Endothelial cell of umbilical vein (primary cell): ENCODE measurements around the gene C1orf94.

ENCODE experiments used
- POLR2A ChIP-seq: IDR thresholded peaks from 2 replicates; pipeline ENCODE4 v1.6.1; 2012; ENCODE audit warnings: low read depth, mild to moderate bottlenecking, control low read depth, low read length
- TF ChIP-seq, protein P1 (sequence below), 2 donors: IDR thresholded peaks; 1 replicate in 1 of 2; 2 replicates in 1 of 2; pipeline ENCODE4 v1.5.1; 2011; ENCODE audit warnings: low read length in 2 of 2, mild to moderate bottlenecking in 2 of 2, moderate library complexity in 2 of 2, control low read depth in 1 of 2, inconsistent platforms in 1 of 2, low read depth in 1 of 2; ENCODE audit not compliant: insufficient read depth in 1 of 2; ENCODE audit errors: extremely low read depth in 1 of 2

DNA sequence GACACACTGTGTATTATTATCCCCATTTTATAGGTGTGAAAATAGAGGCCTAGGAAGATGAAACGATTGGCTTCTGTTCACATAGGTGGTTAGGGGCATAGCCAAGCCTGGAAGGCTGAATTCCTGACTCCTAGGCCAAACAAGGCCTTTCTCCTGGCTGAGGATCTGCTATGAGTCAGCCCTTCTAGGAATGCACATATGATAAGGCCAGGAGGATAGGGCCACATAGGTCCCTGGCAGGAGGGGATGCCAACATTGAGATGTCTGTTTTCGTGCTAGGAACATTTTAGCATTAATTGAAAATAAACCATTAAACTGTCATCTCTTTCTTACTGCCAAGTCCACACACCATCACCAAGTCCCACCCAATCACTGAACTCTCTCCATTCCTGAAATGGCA is 20.8 kb upstream of the C1orf94 start:
- TF ChIP-seq, protein P1, sequence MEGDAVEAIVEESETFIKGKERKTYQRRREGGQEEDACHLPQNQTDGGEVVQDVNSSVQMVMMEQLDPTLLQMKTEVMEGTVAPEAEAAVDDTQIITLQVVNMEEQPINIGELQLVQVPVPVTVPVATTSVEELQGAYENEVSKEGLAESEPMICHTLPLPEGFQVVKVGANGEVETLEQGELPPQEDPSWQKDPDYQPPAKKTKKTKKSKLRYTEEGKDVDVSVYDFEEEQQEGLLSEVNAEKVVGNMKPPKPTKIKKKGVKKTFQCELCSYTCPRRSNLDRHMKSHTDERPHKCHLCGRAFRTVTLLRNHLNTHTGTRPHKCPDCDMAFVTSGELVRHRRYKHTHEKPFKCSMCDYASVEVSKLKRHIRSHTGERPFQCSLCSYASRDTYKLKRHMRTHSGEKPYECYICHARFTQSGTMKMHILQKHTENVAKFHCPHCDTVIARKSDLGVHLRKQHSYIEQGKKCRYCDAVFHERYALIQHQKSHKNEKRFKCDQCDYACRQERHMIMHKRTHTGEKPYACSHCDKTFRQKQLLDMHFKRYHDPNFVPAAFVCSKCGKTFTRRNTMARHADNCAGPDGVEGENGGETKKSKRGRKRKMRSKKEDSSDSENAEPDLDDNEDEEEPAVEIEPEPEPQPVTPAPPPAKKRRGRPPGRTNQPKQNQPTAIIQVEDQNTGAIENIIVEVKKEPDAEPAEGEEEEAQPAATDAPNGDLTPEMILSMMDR (IDR thresholded peaks at IDR 0.05; ENCODE audit: extremely low read depth in 1 of 2, insufficient read depth in 1 of 2, low read depth in 1 of 2, low read length in 2 of 2), result no peak
- TF ChIP-seq POLR2A, result no peak
